ENCODE data around the gene SOD3. TPM values are rescaled to one million over a fixed set of nuclear protein-coding genes. Genes with fewer than 3 reads are reported as not detected.

Gene SOD3
- total and polyA plus RNA-seq, 2 of the 8 experiments (the other 6 are each of a cell fraction or from before 2014, with no cell fraction given): 4.9 TPM

DNA sequence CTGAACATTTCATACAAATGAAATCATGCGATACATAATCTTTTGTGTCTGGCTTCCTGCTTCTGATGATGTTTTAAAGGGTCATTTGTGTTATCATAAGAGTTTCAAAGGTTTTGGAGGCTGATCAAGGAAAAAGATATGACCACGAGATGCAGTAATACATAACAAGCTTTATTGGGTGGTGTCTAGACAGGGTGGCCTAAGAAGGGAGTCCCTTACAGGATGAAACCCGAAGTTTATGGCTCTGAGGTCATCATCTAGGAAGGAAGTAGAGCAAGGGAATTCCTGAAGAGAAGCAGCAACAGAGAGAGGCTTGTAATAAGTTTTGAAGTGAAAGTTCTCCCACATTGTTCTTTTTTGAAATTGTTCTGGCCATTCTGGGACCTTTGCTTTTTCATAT, 40.8 kb upstream of the SOD3 start:
- DNase-seq (ENCODE audit: low read depth in 1 of 2, low spot score in 2 of 2) (no peak), FAIRE-seq (no peak)
- Histone ChIP-seq H3K36me3 (ENCODE audit: control insufficient read depth in 2 of 4, insufficient read depth in 4 of 4, low read length in 3 of 4) (no peaks in the 10 kb centered on the region), H3K4me1 (replicated peaks in 1 of 4; ENCODE audit: control insufficient read depth in 3 of 4, insufficient read depth in 4 of 4, low read length in 3 of 4) (no peaks in the 10 kb centered on the region), H3K23me2 (ENCODE audit: low read depth, low read length) (no peaks in the 10 kb centered on the region), H4K8ac (ENCODE audit: extremely low read depth, insufficient read depth, low read length) (no peak overlapping the region), H2BK20ac (ENCODE audit: low read length) (no peak overlapping the region), H3K18ac (ENCODE audit: extremely low read depth, low read length) (no peak overlapping the region), H4K20me1 (replicated peaks in 1 of 2; ENCODE audit: control insufficient read depth in 1 of 2, insufficient read depth in 2 of 2, low read length in 2 of 2) (no peaks in the 10 kb centered on the region), H3K9me3 (ENCODE audit: insufficient read depth in 2 of 2, low read depth in 1 of 2, low read length in 1 of 2) (no peaks in the 10 kb centered on the region), H3K27ac (ENCODE audit: low read depth, low read length) (no peak overlapping the region), H2AK5ac (ENCODE audit: low read depth, low read length) (no peak overlapping the region), H3K56ac (replicated peaks; ENCODE audit: insufficient read length, low read depth, low read length) (no peak overlapping the region), H3K27me3 (replicated peaks in 1 of 4; ENCODE audit: control insufficient read depth in 3 of 4, extremely low read depth in 1 of 4, insufficient read depth in 3 of 4, low read length in 3 of 4) (no peaks in the 10 kb centered on the region), H3K4me2 (ENCODE audit: insufficient read depth in 1 of 2, low read depth in 2 of 2, low read length in 2 of 2) (no peak overlapping the region), H3K79me2 (ENCODE audit: control insufficient read depth in 1 of 2, insufficient read depth in 2 of 2, low read length in 2 of 2) (no peaks in the 10 kb centered on the region), H2BK120ac (replicated peaks; ENCODE audit: low read depth, low read length) (no peak overlapping the region), H4K5ac (ENCODE audit: insufficient read length, low read depth, low read length) (no peak overlapping the region), H2BK12ac (ENCODE audit: low read depth, low read length) (no peak overlapping the region), H3K4me3 (ENCODE audit: extremely low read depth in 1 of 4, insufficient read depth in 2 of 4, low read depth in 3 of 4, low read length in 4 of 4) (no peak overlapping the region), H3K23ac (ENCODE audit: insufficient read length) (no peak overlapping the region), H4K91ac (replicated peaks; ENCODE audit: insufficient read length, low read length) (no peak overlapping the region), H3K4ac (replicated peaks; ENCODE audit: insufficient read length, low read depth, low read length) (no peak overlapping the region), H2BK15ac (ENCODE audit: low read length) (no peak overlapping the region), H2BK5ac (ENCODE audit: low read depth, low read length) (no peak overlapping the region), H2AFZ (ENCODE audit: low read length) (no peak overlapping the region), H3K79me1 (ENCODE audit: low read depth, low read length) (no peaks in the 10 kb centered on the region), H3K9ac (replicated peaks in 1 of 4; ENCODE audit: extremely low read depth in 1 of 4, low read depth in 3 of 4, low read length in 3 of 4) (no peak overlapping the region), H3K14ac (ENCODE audit: insufficient read length) (no peak overlapping the region)
- 80% methylated on average over 3 of the region's 3 CpGs; no CpG with 5 or more reads in 1 of the 2 experiments for WGBS, 2 experiments (ENCODE audit: extremely low coverage in 1 of 2, insufficient coverage in 1 of 2, insufficient read length in 1 of 2, insufficient replicate concordance in 2 of 2, low coverage in 1 of 2, low lambda C conversion rate in 2 of 2, missing lambda C conversion rate in 1 of 2)
- no peak for TF ChIP-seq RNF2 (IDR thresholded peaks at IDR 0.05; ENCODE audit: borderline replicate concordance, low read depth, low read length, missing control alignments, poor library complexity, severe bottlenecking)
- no peak for TF ChIP-seq BACH1 (IDR thresholded peaks at IDR 0.05; ENCODE audit: low read length)
- TF ChIP-seq RAD21 (IDR thresholded peaks at IDR 0.05 in 1 of 2, conservative IDR thresholded peaks at IDR 0.05 in 1 of 2; ENCODE audit: low read depth in 2 of 2, low read length in 2 of 2): no peak
- TF ChIP-seq EGR1 (IDR thresholded peaks at IDR 0.05; ENCODE audit: borderline replicate concordance, low read depth, low read length): no peak
- ChIA-PET POLR2A (ENCODE audit: partially characterized antibody) (interaction anchor here (0.5 kb wide), 1 partner anchor 172 kb away, joined by 3 read pairs; no protein-coding TSS in a partner anchor), CTCF (ENCODE audit: partially characterized antibody) (interaction anchor here (0.7 kb wide), 1 partner anchor 34 kb away, joined by 3 read pairs; no protein-coding TSS in a partner anchor)
